ENCODE data around the gene CTIF.

Gene CTIF

GRCh38 chr18:48623468-48624235, 84.8 kb downstream of the CTIF start:
- no peak for DNase-seq

GRCh38 chr18:48624856-48625255, 86.0 kb downstream of the CTIF start:
- DNase-seq: no peak

- DNase-seq: no peak
Measured at GRCh38 chr18:48627216-48627615, 88.4 kb downstream of the CTIF start.

- DNase-seq: no peak
Measured at GRCh38 chr18:48629730-48630324, 91.0 kb downstream of the CTIF start.

GRCh38 chr18:48631851-48632250, 93.0 kb downstream of the CTIF start:
- DNase-seq: no peak

- no peak for DNase-seq
Measured at GRCh38 chr18:48632676-48633257, 93.9 kb downstream of the CTIF start.

- DNase-seq: no peak
Measured at GRCh38 chr18:48634491-48634890, 95.7 kb downstream of the CTIF start.

- DNase-seq: no peak
Measured at GRCh38 chr18:48634975-48635374, 96.1 kb downstream of the CTIF start.

- no peak for DNase-seq
Measured at GRCh38 chr18:48635806-48636205, 97.0 kb downstream of the CTIF start.

GRCh38 chr18:48636436-48636835, 97.6 kb downstream of the CTIF start:
- DNase-seq: no peak

GRCh38 chr18:48637081-48637990, 98.5 kb downstream of the CTIF start:
- no peak for DNase-seq

GRCh38 chr18:48638451-48638850, 99.6 kb downstream of the CTIF start:
- DNase-seq: no peak

- DNase-seq: no peak
Measured at GRCh38 chr18:48638896-48639771, 100.3 kb downstream of the CTIF start.

- no peak for DNase-seq
Measured at GRCh38 chr18:48639772-48640432, 101.1 kb downstream of the CTIF start.

GRCh38 chr18:48640566-48641270, 101.9 kb downstream of the CTIF start:
- DNase-seq: no peak

GRCh38 chr18:48641981-48642380, 103.2 kb downstream of the CTIF start:
- DNase-seq: no peak

- no peak for DNase-seq
Measured at GRCh38 chr18:48642503-48642902, 103.7 kb downstream of the CTIF start.

GRCh38 chr18:48643262-48643661, 104.4 kb downstream of the CTIF start:
- no peak for DNase-seq

- no peak for DNase-seq
Measured at GRCh38 chr18:48644029-48644428, 105.2 kb downstream of the CTIF start.

- no peak for DNase-seq
Measured at GRCh38 chr18:48645427-48646002, 106.7 kb downstream of the CTIF start.

- DNase-seq: no peak
Measured at GRCh38 chr18:48646976-48647375, 108.1 kb downstream of the CTIF start.

Data from GOT3 (cell line).